Middle frontal gyrus (tissue), 1 donor: ENCODE data around the gene NCAM1.

Source experiments
- DNase-seq: peaks from one replicate; pipeline ENCODE4 v3.0.0-alpha.2; 2015; ENCODE audit warnings: low spot score; ENCODE audit errors: extremely low spot score

Gene NCAM1

GRCh38 chr11:113085446-113085845 is 124.2 kb downstream of the NCAM1 start:
- no peak for DNase-seq

- DNase-seq: no peak
Measured at GRCh38 chr11:113087706-113088105, 126.5 kb downstream of the NCAM1 start.

- no peak for DNase-seq
Measured at GRCh38 chr11:113090716-113091480, 129.7 kb downstream of the NCAM1 start.

- no peak for DNase-seq
Measured at GRCh38 chr11:113091481-113091780, 130.2 kb downstream of the NCAM1 start.

GRCh38 chr11:113096648-113097047 is 135.4 kb downstream of the NCAM1 start:
- DNase-seq: no peak

- no peak for DNase-seq
Measured at GRCh38 chr11:113103932-113104690, 142.9 kb downstream of the NCAM1 start.

- no peak for DNase-seq
Measured at GRCh38 chr11:113104691-113105251, 143.6 kb downstream of the NCAM1 start.

GRCh38 chr11:113105592-113105991 is 144.4 kb downstream of the NCAM1 start:
- no peak for DNase-seq

GRCh38 chr11:113106507-113106906 is 145.3 kb downstream of the NCAM1 start:
- DNase-seq: no peak

- no peak for DNase-seq
Measured at GRCh38 chr11:113110046-113110445, 148.8 kb downstream of the NCAM1 start.

GRCh38 chr11:113111156-113111555 is 149.9 kb downstream of the NCAM1 start:
- DNase-seq: no peak

GRCh38 chr11:113112307-113112706 is 151.1 kb downstream of the NCAM1 start:
- no peak for DNase-seq

- peak; percentile 42 for DNase-seq
Measured at GRCh38 chr11:113113801-113114704, 152.8 kb downstream of the NCAM1 start.

GRCh38 chr11:113114705-113115027 is 153.4 kb downstream of the NCAM1 start:
- no peak for DNase-seq

- no peak for DNase-seq
Measured at GRCh38 chr11:113118104-113118503, 156.9 kb downstream of the NCAM1 start.

- DNase-seq: no peak
Measured at GRCh38 chr11:113119074-113119473, 157.9 kb downstream of the NCAM1 start.

- DNase-seq: no peak
Measured at GRCh38 chr11:113119966-113120736, 158.9 kb downstream of the NCAM1 start.

- no peak for DNase-seq
Measured at GRCh38 chr11:113121746-113122145, 160.5 kb downstream of the NCAM1 start.

- no peak for DNase-seq
Measured at GRCh38 chr11:113124006-113124405, 162.8 kb downstream of the NCAM1 start.

GRCh38 chr11:113124578-113124977 is 163.4 kb downstream of the NCAM1 start:
- DNase-seq: no peak
